WERI-Rb-1 (cell line): ENCODE results near the gene ATP1A4.

ENCODE experiments used
- DNase-seq: peaks from one replicate; pipeline ENCODE4 v3.0.0-alpha.2; 2020
- H3K27ac ChIP-seq: fragments of 250-450 bp; sonication (Bioruptor Pico); 2 replicates; pipeline ENCODE4 v1.5.1; 2020; ENCODE audit warnings: mild to moderate bottlenecking, moderate library complexity
- H3K27me3 ChIP-seq: fragments of 250-450 bp; sonication (Bioruptor Pico); 2 replicates; pipeline ENCODE4 v1.5.1; 2021; ENCODE audit warnings: mild to moderate bottlenecking, low read depth, moderate library complexity; ENCODE audit not compliant: insufficient read depth, severe bottlenecking
- H3K36me3 ChIP-seq: fragments of 250-450 bp; sonication (Bioruptor Pico); 2 replicates; pipeline ENCODE4 v1.5.1; 2020; ENCODE audit warnings: mild to moderate bottlenecking, moderate library complexity
- H3K4me3 ChIP-seq: 2 replicates; pipeline ENCODE4 v1.5.1; 2011; ENCODE audit warnings: low read depth, mild to moderate bottlenecking, control low read depth, low read length
- H3K9me3 ChIP-seq: fragments of 250-450 bp; sonication (Bioruptor Pico); 2 replicates; pipeline ENCODE4 v1.5.1; 2021; ENCODE audit warnings: mild to moderate bottlenecking, moderate library complexity; ENCODE audit not compliant: severe bottlenecking
- TF ChIP-seq, protein P1 (sequence below): IDR thresholded peaks from 2 replicates; pipeline ENCODE4 v1.5.1; 2011; ENCODE audit warnings: low read depth, mild to moderate bottlenecking, control low read depth, inconsistent platforms, low read length

ATP1A4 gene

DNA sequence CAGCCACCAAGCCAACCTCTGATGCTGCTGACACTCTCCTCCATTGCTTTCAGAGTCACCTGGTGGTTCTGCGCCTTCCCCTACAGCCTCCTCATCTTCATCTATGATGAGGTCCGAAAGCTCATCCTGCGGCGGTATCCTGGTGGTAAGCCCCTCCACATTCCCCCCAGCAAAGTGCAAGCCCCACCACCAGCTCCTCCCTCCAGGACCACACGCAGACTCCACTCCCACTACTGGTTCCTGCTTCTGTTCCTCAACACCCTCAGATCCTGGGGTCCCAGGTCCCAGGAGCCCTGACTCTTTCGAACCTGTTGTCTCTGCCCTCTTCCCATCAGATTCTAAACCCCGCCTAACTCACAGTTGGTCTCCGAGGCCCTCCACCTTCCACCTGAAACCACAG is 11.6 kb upstream of the ATP1A4 start:
- Histone ChIP-seq H3K9me3 (no peaks in the 10 kb centered on the region), H3K27me3 (no peaks in the 10 kb centered on the region), H3K4me3 (no peak overlapping the region), H3K36me3 (no peaks in the 10 kb centered on the region), H3K27ac (no peak overlapping the region)
- DNase-seq = no peak
- TF ChIP-seq, protein P1, sequence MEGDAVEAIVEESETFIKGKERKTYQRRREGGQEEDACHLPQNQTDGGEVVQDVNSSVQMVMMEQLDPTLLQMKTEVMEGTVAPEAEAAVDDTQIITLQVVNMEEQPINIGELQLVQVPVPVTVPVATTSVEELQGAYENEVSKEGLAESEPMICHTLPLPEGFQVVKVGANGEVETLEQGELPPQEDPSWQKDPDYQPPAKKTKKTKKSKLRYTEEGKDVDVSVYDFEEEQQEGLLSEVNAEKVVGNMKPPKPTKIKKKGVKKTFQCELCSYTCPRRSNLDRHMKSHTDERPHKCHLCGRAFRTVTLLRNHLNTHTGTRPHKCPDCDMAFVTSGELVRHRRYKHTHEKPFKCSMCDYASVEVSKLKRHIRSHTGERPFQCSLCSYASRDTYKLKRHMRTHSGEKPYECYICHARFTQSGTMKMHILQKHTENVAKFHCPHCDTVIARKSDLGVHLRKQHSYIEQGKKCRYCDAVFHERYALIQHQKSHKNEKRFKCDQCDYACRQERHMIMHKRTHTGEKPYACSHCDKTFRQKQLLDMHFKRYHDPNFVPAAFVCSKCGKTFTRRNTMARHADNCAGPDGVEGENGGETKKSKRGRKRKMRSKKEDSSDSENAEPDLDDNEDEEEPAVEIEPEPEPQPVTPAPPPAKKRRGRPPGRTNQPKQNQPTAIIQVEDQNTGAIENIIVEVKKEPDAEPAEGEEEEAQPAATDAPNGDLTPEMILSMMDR = no peak

DNA sequence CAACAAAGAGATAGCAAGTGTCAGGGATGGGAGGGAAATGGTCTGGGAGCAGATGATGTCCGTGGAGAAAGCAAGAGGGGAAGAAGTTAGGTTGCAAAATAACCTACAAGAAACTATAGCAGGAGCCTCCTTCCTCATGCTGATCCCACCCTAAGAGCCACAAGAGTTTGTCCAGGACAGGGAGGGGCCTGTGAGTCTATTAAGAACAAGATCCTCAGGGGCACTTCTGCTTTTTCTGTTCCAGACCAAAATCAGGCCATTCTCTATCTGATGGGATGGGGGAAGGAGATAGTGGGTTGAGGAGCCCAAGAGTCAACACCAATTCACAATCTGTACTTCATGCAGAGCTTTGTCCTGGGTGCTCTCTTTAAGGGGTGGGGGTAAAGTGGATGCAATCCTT is 7.7 kb upstream of the ATP1A4 start:
- Histone ChIP-seq H3K36me3 (no peaks in the 10 kb centered on the region), H3K27ac (no peak overlapping the region), H3K4me3 (no peak overlapping the region), H3K27me3 (no peaks in the 10 kb centered on the region), H3K9me3 (no peaks in the 10 kb centered on the region)
- TF ChIP-seq, protein P1 = no peak
- no peak for DNase-seq

DNA sequence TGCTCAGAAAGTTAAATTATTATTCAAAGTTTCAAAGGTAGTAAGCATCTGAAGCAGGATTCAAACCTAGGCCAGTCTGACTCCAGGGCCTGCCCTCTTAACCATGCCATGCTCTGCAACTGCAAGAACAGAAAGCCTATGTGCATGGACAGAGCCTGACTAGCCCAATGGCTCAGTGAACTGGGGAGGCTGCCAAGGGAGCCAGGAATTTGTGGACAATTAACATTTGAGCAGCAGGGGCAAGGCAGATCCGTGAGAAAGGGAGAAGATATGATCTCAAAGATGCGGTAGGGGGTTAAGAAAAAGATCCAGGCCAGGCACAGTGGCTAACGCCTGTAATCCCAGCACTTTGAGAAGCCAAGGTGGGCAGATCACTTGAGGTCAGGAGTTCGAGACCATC is 6.5 kb upstream of the ATP1A4 start:
- H3K27ac ChIP-seq = no peak overlapping the region
- no peaks in the 10 kb centered on the region for H3K9me3 ChIP-seq
- no peaks in the 10 kb centered on the region for H3K36me3 ChIP-seq
- H3K4me3 ChIP-seq = no peak overlapping the region
- no peaks in the 10 kb centered on the region for H3K27me3 ChIP-seq
- TF ChIP-seq, protein P1 = no peak
- no peak for DNase-seq

DNA sequence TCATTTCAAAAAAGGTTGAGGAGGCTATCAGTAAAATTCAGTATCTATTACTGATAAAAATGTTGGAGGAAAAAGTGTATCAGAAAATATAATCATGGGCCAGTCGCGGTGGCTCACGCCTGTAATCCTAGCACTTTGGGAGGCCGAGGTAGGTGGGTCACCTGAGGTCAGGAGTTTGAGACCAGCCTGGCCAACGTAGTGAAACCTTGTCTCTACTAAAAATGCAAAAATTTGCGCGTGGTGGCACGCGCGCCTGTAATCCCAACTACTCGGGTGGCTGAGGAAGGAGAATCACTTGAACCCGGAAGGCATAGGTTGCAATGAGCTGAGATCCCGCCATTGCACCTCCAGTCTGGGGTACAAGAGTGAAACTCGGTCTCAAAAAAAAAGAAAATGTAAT is 5.3 kb upstream of the ATP1A4 start:
- Histone ChIP-seq H3K27me3 (no peaks in the 10 kb centered on the region), H3K36me3 (no peaks in the 10 kb centered on the region), H3K4me3 (no peak overlapping the region), H3K9me3 (no peaks in the 10 kb centered on the region), H3K27ac (no peak overlapping the region)
- TF ChIP-seq, protein P1 = no peak
- no peak for DNase-seq

DNA sequence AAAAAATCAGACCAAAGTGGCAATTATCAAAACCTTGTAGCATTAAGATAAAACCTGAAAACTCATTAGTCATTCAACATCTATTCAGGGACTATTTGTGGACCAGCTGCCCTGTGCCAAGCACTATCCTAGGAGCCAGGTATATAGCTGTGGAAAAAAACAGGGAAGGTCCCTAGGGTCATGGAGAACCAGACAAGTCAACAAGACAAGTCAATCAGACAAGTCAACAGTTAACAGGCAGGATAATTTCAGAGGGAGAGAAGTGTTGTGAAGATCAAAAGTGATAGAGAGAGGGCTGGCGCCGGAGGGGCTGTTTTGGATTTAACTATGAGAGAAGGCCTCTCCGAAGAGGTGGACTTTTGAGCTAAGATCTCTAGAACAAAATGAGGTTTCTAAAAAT is 3.3 kb upstream of the ATP1A4 start:
- TF ChIP-seq, protein P1 = no peak
- Histone ChIP-seq H3K9me3 (no peaks in the 10 kb centered on the region), H3K4me3 (no peak overlapping the region), H3K27me3 (no peaks in the 10 kb centered on the region), H3K27ac (no peak overlapping the region), H3K36me3 (no peaks in the 10 kb centered on the region)
- DNase-seq = no peak

DNA sequence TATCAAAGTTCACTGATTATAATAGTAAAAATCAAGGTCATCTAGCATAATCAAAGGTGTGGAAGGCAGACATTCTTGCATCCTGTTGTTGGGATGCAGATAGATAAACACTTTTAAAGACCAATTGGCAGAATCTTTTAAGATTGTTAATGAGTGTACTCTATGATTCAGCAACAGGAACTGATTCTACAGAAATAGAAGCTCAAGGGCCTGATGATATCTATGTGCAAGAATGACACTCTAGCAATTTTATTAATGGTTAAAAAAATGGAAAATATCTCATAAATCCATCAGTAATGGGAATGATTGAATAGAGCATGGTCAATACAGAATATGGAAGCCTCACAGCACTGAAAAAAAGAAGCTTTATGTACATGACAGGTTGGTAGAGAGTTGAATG is 2.2 kb upstream of the ATP1A4 start:
- no peaks in the 10 kb centered on the region for H3K9me3 ChIP-seq
- H3K4me3 ChIP-seq = no peak overlapping the region
- no peaks in the 10 kb centered on the region for H3K27me3 ChIP-seq
- TF ChIP-seq, protein P1 = no peak
- no peak overlapping the region for H3K27ac ChIP-seq
- no peaks in the 10 kb centered on the region for H3K36me3 ChIP-seq
- DNase-seq = no peak
